GM21360 (cell line): Measurements from ENCODE around the gene NEURL4.

ENCODE experiments used
- ATAC-seq: cut with Tn5 transposase; IDR thresholded peaks from one replicate; pipeline ENCODE4 v1.9.1; 2021; ENCODE audit warnings: mild to moderate bottlenecking, moderate library complexity; ENCODE audit not compliant: unreplicated experiment

NEURL4 gene

GRCh38 chr17:7324438-7324779, 4.7 kb downstream of the NEURL4 start:
- ATAC-seq = no peak

- no peak for ATAC-seq
These were observed 5.3 kb downstream of the NEURL4 start for GRCh38 chr17:7323731-7324437.

- no peak for ATAC-seq
These were observed 6.5 kb downstream of the NEURL4 start for GRCh38 chr17:7322520-7323194.

- no peak for ATAC-seq
These were observed 7.7 kb downstream of the NEURL4 start for GRCh38 chr17:7321466-7321865.

- ATAC-seq = no peak
These were observed 10.8 kb downstream of the NEURL4 start for GRCh38 chr17:7318121-7318860.

GRCh38 chr17:7317161-7317803, 11.9 kb downstream of the NEURL4 start:
- ATAC-seq = no peak

GRCh38 chr17:7315570-7316235, 13.4 kb downstream of the NEURL4 start:
- ATAC-seq = no peak

GRCh38 chr17:7314719-7315569, 14.2 kb downstream of the NEURL4 start, which contains the start of gene GPS2:
Gene GPS2, minus strand, starts transcription at chr17:7315360. Its CDS starts 308 bp downstream, at chr17:7315052.
- ATAC-seq = peak; percentile 57

GRCh38 chr17:7313890-7314718, 15.0 kb downstream of the NEURL4 start:
- ATAC-seq = no peak

- ATAC-seq = no peak
These were observed 15.8 kb downstream of the NEURL4 start for GRCh38 chr17:7313088-7313889.

- ATAC-seq = no peak
These were observed 16.6 kb downstream of the NEURL4 start for GRCh38 chr17:7312432-7313087.

- ATAC-seq = no peak
These were observed 17.9 kb downstream of the NEURL4 start for GRCh38 chr17:7311110-7311705.

GRCh38 chr17:7309628-7310027, 19.5 kb downstream of the NEURL4 start:
- ATAC-seq = no peak

GRCh38 chr17:7308625-7309433, 20.3 kb downstream of the NEURL4 start:
- no peak for ATAC-seq

- peak; percentile 3 for ATAC-seq
These were observed 21.2 kb downstream of the NEURL4 start for GRCh38 chr17:7307686-7308624.
